ENCODE measurements around the gene CDC45.

GRCh38 chr22:19536564-19536963 is 56.8 kb downstream of the CDC45 start:
- TF ChIP-seq EZH2phosphoT487 (IDR thresholded peaks at IDR 0.05; ENCODE audit: borderline replicate concordance, low read length): no peak
- TF ChIP-seq, protein P1, sequence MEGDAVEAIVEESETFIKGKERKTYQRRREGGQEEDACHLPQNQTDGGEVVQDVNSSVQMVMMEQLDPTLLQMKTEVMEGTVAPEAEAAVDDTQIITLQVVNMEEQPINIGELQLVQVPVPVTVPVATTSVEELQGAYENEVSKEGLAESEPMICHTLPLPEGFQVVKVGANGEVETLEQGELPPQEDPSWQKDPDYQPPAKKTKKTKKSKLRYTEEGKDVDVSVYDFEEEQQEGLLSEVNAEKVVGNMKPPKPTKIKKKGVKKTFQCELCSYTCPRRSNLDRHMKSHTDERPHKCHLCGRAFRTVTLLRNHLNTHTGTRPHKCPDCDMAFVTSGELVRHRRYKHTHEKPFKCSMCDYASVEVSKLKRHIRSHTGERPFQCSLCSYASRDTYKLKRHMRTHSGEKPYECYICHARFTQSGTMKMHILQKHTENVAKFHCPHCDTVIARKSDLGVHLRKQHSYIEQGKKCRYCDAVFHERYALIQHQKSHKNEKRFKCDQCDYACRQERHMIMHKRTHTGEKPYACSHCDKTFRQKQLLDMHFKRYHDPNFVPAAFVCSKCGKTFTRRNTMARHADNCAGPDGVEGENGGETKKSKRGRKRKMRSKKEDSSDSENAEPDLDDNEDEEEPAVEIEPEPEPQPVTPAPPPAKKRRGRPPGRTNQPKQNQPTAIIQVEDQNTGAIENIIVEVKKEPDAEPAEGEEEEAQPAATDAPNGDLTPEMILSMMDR (IDR thresholded peaks at IDR 0.05; ENCODE audit: low read depth, low read length, poor library complexity, severe bottlenecking): no peak
